Ascending aorta (tissue), 2 donors: ENCODE data around the gene TOE1. TPM values are rescaled to one million over a fixed set of nuclear protein-coding genes. Genes with fewer than 3 reads are reported as not detected.

Source experiments
- DNase-seq, 2 donors: peaks; one replicate each; pipeline ENCODE4 v3.0.0-alpha.2; 2019; ENCODE audit warnings: low spot score in 2 of 2
- H3K27ac ChIP-seq, 2 donors: fragments of 200-600 bp; sonication (generic); one replicate each; pipeline ENCODE4 v1.5.1; 2016 to 2017; ENCODE audit warnings: mild to moderate bottlenecking in 1 of 2
- H3K27me3 ChIP-seq: fragments of 200-600 bp; sonication (generic); one replicate; pipeline ENCODE4 v1.5.1; 2017
- H3K36me3 ChIP-seq, 2 donors: fragments of 200-600 bp; sonication (generic); one replicate each; pipeline ENCODE4 v1.5.1; 2016
- H3K4me1 ChIP-seq, 2 donors: fragments of 200-600 bp; sonication (generic); one replicate each; pipeline ENCODE4 v1.5.1; 2016 to 2017; ENCODE audit warnings: mild to moderate bottlenecking in 1 of 2
- H3K4me3 ChIP-seq, 2 donors: fragments of 200-600 bp; sonication (generic); one replicate each; pipeline ENCODE4 v1.5.1; 2016 to 2017; ENCODE audit warnings: mild to moderate bottlenecking in 1 of 2
- H3K9me3 ChIP-seq, 2 donors: fragments of 200-600 bp; sonication (generic); one replicate each; pipeline ENCODE4 v1.5.1; 2016
- CTCF ChIP-seq, 3 experiments: fragments of 200-600 bp in 2 of 3; fragments of 450-650 bp in 1 of 3; sonication (generic) in 2 of 3; IDR thresholded peaks; one replicate each; pipeline ENCODE4 v1.5.1; 2016 to 2019; ENCODE audit warnings: antibody characterized with exemption in 3 of 3, mild to moderate bottlenecking in 1 of 3, moderate library complexity in 1 of 3
- intact Hi-C: fragments of 100-400 bp; cut with DNase I; formaldehyde crosslinking; loops from one replicate; pipeline ENCODE4 v1.15.1; 2023
- total RNA-seq: library from RNA; depleted of rRNA; stranded (reverse); fragments of >200 nt; gene quantifications from one replicate; pipeline ENCODE4 v1.1.0, GENCODE V29; 2016

TOE1 gene
- total RNA-seq, 1 donor from 2014 or later = 6.9 TPM

- Histone ChIP-seq H3K27ac (no peak overlapping the region), H3K36me3 (no peaks in the 10 kb centered on the region), H3K9me3 (no peaks in the 10 kb centered on the region), H3K27me3 (no peaks in the 10 kb centered on the region), H3K4me3 (no peak overlapping the region), H3K4me1 (peaks cover 0 to 3% of the 10 kb centered on the region in 2 donors)
- peak in 1 of 2 donors; percentile 49 for DNase-seq
- intact Hi-C loops = loop anchor here (1.0 to 5.0 kb wide), 7 partner anchors 93 to 668 kb away; partner anchors contain the start of genes GPBP1L1, RNU5D-1, RPS8 and TMEM69
- TF ChIP-seq CTCF (IDR thresholded peaks at IDR 0.05) = peak; percentile 65 to 85 (median 78)
Observed at GRCh38 chr1:45299981-45300668, 39.8 kb upstream of the TOE1 start.

- H3K27ac ChIP-seq = no peak overlapping the region
- TF ChIP-seq CTCF (IDR thresholded peaks at IDR 0.05) = no peak
- intact Hi-C loops = loop anchor here (1.0 to 5.0 kb wide), 7 partner anchors 93 to 668 kb away; partner anchors contain the start of genes GPBP1L1, RNU5D-1, RPS8 and TMEM69
- H3K36me3 ChIP-seq = no peaks in the 10 kb centered on the region
- DNase-seq = no peak
- H3K4me3 ChIP-seq = no peak overlapping the region
- H3K27me3 ChIP-seq = no peaks in the 10 kb centered on the region
- no peaks in the 10 kb centered on the region for H3K9me3 ChIP-seq
- H3K4me1 ChIP-seq = peaks cover 0 to 3% of the 10 kb centered on the region in 2 donors
Observed at GRCh38 chr1:45300669-45300997, 39.3 kb upstream of the TOE1 start.

- intact Hi-C loops = loop anchor here (1.0 to 5.0 kb wide), 9 partner anchors 38 to 670 kb away; partner anchors contain the start of genes GPBP1L1, MUTYH, RNU5D-1 and RPS8
- H3K36me3 ChIP-seq = no peaks in the 10 kb centered on the region
Observed at GRCh38 chr1:45302505-45303150, 37.3 kb upstream of the TOE1 start.

GRCh38 chr1:45303520-45304310 is 36.3 kb upstream of the TOE1 start:
- DNase-seq = peak; percentile 89 to 99
- Histone ChIP-seq H3K27me3 (no peaks in the 10 kb centered on the region), H3K27ac (peak overlapping the region; percentile 82 to 88), H3K36me3 (no peaks in the 10 kb centered on the region), H3K4me1 (peaks cover 0 to 3% of the 10 kb centered on the region in 2 donors), H3K4me3 (peak overlapping the region; percentile 69 to 80), H3K9me3 (no peaks in the 10 kb centered on the region)
- TF ChIP-seq CTCF (IDR thresholded peaks at IDR 0.05) = peak; percentile 52 to 77 (median 65)
- intact Hi-C loops = loop anchor here (1.0 to 5.0 kb wide), 9 partner anchors 37 to 671 kb away; partner anchors contain the start of genes GPBP1L1, MUTYH, RNU5D-1 and RPS8

More at GRCh38 chr1:45302505-45303150, 37.3 kb upstream of the TOE1 start:
- DNase-seq = peak in 1 of 2 donors; percentile 34
- H3K27me3 ChIP-seq = no peaks in the 10 kb centered on the region
- peak overlapping the region; percentile 69 to 80 for H3K4me3 ChIP-seq
- H3K9me3 ChIP-seq = no peaks in the 10 kb centered on the region
- no peak for TF ChIP-seq CTCF (IDR thresholded peaks at IDR 0.05)
- peaks cover 0 to 3% of the 10 kb centered on the region in 2 donors for H3K4me1 ChIP-seq
- H3K27ac ChIP-seq = peak overlapping the region; percentile 82 to 88
